HepG2 (cell line): ENCODE data around the gene URB1. TPM values are rescaled to one million over a fixed set of nuclear protein-coding genes. Genes with fewer than 3 reads are reported as not detected.

ENCODE experiments used
- HIVEP1 ChIP-seq: sonication (generic); formaldehyde crosslinking; IDR thresholded peaks from 2 replicates; pipeline ENCODE4 v1.4.0; 2020; ENCODE audit warnings: mild to moderate bottlenecking, missing genetic modification reagents
- MTF2 ChIP-seq: sonication (generic); formaldehyde crosslinking; IDR thresholded peaks from 2 replicates; pipeline ENCODE4 v1.5.0; 2020; ENCODE audit warnings: missing genetic modification reagents, borderline replicate concordance
- NBN ChIP-seq: fragments of 450-650 bp; conservative IDR thresholded peaks from 2 replicates; pipeline ENCODE4 v1.6.1; 2017
- RXRA ChIP-seq: sonication (generic); formaldehyde crosslinking; IDR thresholded peaks from 2 replicates; pipeline ENCODE4 v1.5.1; 2020; ENCODE audit warnings: missing genetic modification reagents
- TBX2 ChIP-seq: sonication (generic); formaldehyde crosslinking; IDR thresholded peaks from 2 replicates; pipeline ENCODE4 v1.5.0; 2020; ENCODE audit warnings: missing genetic modification reagents, mild to moderate bottlenecking, borderline replicate concordance
- ZNF354B ChIP-seq: sonication (generic); formaldehyde crosslinking; IDR thresholded peaks from 2 replicates; pipeline ENCODE4 v1.8.0; 2022; ENCODE audit warnings: mild to moderate bottlenecking, missing genetic modification reagents
- ZSCAN25 ChIP-seq: sonication (generic); formaldehyde crosslinking; IDR thresholded peaks from 2 replicates; pipeline ENCODE4 v1.8.0; 2022; ENCODE audit warnings: mild to moderate bottlenecking, missing genetic modification reagents
- polyA plus RNA-seq, 8 experiments: library from polyadenylated mRNA; depleted of rRNA in 3 of 8; stranded (reverse) in 7 of 8; unstranded in 1 of 8; fragments of >200 nt; fragmentation: Illumina TruSeq in 4 of 8; extraction: Trizol in 4 of 8; gene quantifications; 2 replicates each; pipeline versions ENCODE4 v1.2.1 to v1.2.3, GENCODE V29; 2011 to 2016; ENCODE audit warnings: low read depth in 4 of 8, missing spikeins in 1 of 8, mixed read lengths in 1 of 8; ENCODE audit not compliant: insufficient read depth in 1 of 8
- total RNA-seq, 5 experiments: library from RNA; depleted of rRNA; stranded (reverse); fragments of >200 nt; fragmentation: Illumina TruSeq; extraction: Trizol; gene quantifications; 2 replicates each; pipeline ENCODE4 v1.2.3, GENCODE V29; 2016; ENCODE audit warnings: low read depth in 1 of 5
- TF ChIP-seq, protein P1 (sequence below): sonication (generic); formaldehyde crosslinking; IDR thresholded peaks from 2 replicates; pipeline ENCODE4 v1.5.0; 2020; ENCODE audit warnings: mild to moderate bottlenecking, missing genetic modification reagents, borderline replicate concordance
- TF ChIP-seq, protein P2 (sequence below): sonication (generic); formaldehyde crosslinking; IDR thresholded peaks from 2 replicates; pipeline ENCODE4 v1.4.0; 2020; ENCODE audit warnings: missing genetic modification reagents, borderline replicate concordance
- TF ChIP-seq, protein P3 (sequence below): sonication (generic); formaldehyde crosslinking; IDR thresholded peaks from 2 replicates; pipeline ENCODE4 v1.5.0; 2020; ENCODE audit warnings: mild to moderate bottlenecking, missing genetic modification reagents, moderate library complexity
- TF ChIP-seq, protein P4 (sequence below): sonication (generic); formaldehyde crosslinking; IDR thresholded peaks from 2 replicates; pipeline ENCODE4 v1.9.0; 2022; ENCODE audit warnings: missing genetic modification reagents, mild to moderate bottlenecking, borderline replicate concordance
- TF ChIP-seq, protein P5 (sequence below): sonication (generic); formaldehyde crosslinking; IDR thresholded peaks from 2 replicates; pipeline ENCODE4 v1.4.0; 2020; ENCODE audit warnings: low read depth, mild to moderate bottlenecking, missing genetic modification reagents

URB1 gene
- total and polyA plus RNA-seq, 2 of the 13 experiments (the other 11 are each of a cell fraction or from before 2014, with no cell fraction given), result 4.5 to 16.7 TPM

DNA sequence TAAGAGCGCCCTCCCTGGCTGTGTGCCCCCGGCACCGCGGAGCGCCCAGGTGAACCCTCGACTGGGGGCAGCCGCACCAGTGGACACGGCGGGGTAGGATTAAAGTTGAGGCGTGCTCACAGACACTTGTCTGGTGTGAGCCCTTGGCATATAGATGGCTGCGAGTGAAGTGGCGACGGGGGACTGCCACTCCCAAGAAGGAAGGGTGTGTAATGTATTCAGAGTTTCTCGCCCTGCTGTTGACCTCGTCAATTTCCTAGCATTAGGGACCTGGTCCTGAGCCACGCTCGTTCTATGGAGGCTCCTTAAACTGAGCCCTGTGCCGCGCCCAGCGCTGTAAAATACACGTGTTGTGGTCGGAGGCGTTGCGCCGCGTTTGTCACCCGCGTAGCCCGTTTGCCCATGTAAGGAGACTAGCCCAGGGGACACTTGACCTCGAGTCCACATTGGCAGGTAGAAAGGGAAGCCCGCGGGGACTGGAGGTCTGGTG is 20.2 kb upstream of the URB1 start (continued):
- no peak for TF ChIP-seq TBX2 (CRISPR knock-in tag)
- TF ChIP-seq, protein P1, sequence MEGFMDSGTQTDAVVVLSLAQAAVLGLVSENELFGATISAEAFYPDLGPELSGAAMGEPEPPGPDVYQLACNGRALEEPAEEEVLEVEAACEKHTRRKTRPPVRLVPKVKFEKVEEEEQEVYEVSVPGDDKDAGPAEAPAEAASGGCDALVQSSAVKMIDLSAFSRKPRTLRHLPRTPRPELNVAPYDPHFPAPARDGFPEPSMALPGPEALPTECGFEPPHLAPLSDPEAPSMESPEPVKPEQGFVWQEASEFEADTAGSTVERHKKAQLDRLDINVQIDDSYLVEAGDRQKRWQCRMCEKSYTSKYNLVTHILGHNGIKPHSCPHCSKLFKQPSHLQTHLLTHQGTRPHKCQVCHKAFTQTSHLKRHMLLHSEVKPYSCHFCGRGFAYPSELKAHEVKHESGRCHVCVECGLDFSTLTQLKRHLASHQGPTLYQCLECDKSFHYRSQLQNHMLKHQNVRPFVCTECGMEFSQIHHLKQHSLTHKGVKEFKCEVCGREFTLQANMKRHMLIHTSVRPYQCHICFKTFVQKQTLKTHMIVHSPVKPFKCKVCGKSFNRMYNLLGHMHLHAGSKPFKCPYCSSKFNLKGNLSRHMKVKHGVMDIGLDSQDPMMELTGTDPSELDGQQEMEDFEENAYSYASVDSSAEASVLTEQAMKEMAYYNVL, result no peak
- no peak for TF ChIP-seq ZNF354B (CRISPR knock-in tag)
- no peak for TF ChIP-seq NBN
- TF ChIP-seq RXRA (CRISPR knock-in tag), result 0 out of 2 replicates have a peak, but pooled peaks have one; percentile 18
- TF ChIP-seq, protein P2, sequence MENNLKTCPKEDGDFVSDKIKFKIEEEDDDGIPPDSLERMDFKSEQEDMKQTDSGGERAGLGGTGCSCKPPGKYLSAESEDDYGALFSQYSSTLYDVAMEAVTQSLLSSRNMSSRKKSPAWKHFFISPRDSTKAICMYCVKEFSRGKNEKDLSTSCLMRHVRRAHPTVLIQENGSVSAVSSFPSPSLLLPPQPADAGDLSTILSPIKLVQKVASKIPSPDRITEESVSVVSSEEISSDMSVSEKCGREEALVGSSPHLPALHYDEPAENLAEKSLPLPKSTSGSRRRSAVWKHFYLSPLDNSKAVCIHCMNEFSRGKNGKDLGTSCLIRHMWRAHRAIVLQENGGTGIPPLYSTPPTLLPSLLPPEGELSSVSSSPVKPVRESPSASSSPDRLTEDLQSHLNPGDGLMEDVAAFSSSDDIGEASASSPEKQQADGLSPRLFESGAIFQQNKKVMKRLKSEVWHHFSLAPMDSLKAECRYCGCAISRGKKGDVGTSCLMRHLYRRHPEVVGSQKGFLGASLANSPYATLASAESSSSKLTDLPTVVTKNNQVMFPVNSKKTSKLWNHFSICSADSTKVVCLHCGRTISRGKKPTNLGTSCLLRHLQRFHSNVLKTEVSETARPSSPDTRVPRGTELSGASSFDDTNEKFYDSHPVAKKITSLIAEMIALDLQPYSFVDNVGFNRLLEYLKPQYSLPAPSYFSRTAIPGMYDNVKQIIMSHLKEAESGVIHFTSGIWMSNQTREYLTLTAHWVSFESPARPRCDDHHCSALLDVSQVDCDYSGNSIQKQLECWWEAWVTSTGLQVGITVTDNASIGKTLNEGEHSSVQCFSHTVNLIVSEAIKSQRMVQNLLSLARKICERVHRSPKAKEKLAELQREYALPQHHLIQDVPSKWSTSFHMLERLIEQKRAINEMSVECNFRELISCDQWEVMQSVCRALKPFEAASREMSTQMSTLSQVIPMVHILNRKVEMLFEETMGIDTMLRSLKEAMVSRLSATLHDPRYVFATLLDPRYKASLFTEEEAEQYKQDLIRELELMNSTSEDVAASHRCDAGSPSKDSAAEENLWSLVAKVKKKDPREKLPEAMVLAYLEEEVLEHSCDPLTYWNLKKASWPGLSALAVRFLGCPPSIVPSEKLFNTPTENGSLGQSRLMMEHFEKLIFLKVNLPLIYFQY (CRISPR knock-in tag), result no peak
- TF ChIP-seq ZSCAN25 (CRISPR knock-in tag), result 0 out of 2 replicates have a peak, but pooled peaks have one; percentile 12
- TF ChIP-seq MTF2 (CRISPR knock-in tag), result peak; percentile 48; the same call in 1 of the 2 replicates
- TF ChIP-seq, protein P3, sequence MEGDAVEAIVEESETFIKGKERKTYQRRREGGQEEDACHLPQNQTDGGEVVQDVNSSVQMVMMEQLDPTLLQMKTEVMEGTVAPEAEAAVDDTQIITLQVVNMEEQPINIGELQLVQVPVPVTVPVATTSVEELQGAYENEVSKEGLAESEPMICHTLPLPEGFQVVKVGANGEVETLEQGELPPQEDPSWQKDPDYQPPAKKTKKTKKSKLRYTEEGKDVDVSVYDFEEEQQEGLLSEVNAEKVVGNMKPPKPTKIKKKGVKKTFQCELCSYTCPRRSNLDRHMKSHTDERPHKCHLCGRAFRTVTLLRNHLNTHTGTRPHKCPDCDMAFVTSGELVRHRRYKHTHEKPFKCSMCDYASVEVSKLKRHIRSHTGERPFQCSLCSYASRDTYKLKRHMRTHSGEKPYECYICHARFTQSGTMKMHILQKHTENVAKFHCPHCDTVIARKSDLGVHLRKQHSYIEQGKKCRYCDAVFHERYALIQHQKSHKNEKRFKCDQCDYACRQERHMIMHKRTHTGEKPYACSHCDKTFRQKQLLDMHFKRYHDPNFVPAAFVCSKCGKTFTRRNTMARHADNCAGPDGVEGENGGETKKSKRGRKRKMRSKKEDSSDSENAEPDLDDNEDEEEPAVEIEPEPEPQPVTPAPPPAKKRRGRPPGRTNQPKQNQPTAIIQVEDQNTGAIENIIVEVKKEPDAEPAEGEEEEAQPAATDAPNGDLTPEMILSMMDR (CRISPR knock-in tag), result peak; percentile 51
- TF ChIP-seq HIVEP1 (CRISPR knock-in tag), result 0 out of 2 replicates have a peak, but pooled peaks have one; percentile 34
- TF ChIP-seq, protein P4, sequence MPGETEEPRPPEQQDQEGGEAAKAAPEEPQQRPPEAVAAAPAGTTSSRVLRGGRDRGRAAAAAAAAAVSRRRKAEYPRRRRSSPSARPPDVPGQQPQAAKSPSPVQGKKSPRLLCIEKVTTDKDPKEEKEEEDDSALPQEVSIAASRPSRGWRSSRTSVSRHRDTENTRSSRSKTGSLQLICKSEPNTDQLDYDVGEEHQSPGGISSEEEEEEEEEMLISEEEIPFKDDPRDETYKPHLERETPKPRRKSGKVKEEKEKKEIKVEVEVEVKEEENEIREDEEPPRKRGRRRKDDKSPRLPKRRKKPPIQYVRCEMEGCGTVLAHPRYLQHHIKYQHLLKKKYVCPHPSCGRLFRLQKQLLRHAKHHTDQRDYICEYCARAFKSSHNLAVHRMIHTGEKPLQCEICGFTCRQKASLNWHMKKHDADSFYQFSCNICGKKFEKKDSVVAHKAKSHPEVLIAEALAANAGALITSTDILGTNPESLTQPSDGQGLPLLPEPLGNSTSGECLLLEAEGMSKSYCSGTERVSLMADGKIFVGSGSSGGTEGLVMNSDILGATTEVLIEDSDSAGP (CRISPR knock-in tag), result 0 out of 2 replicates have a peak, but pooled peaks have one; percentile 6
- TF ChIP-seq, protein P5, sequence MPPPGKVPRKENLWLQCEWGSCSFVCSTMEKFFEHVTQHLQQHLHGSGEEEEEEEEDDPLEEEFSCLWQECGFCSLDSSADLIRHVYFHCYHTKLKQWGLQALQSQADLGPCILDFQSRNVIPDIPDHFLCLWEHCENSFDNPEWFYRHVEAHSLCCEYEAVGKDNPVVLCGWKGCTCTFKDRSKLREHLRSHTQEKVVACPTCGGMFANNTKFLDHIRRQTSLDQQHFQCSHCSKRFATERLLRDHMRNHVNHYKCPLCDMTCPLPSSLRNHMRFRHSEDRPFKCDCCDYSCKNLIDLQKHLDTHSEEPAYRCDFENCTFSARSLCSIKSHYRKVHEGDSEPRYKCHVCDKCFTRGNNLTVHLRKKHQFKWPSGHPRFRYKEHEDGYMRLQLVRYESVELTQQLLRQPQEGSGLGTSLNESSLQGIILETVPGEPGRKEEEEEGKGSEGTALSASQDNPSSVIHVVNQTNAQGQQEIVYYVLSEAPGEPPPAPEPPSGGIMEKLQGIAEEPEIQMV (CRISPR knock-in tag), result 0 out of 2 replicates have a peak, but pooled peaks have one; percentile 25
